Progenitor cell of endocrine pancreas (in vitro differentiated cells): ENCODE results near the gene STRA6. TPM values are rescaled to one million over a fixed set of nuclear protein-coding genes. Genes with fewer than 3 reads are reported as not detected.

Source experiments
- DNase-seq: peaks from one replicate; pipeline ENCODE4 v3.0.0; 2021; ENCODE audit warnings: low spot score; ENCODE audit not compliant: unreplicated experiment
- H3K27ac Mint-ChIP-seq: 2 replicates; pipeline ENCODE4 v1.8.0; 2021; ENCODE audit warnings: mild to moderate bottlenecking, moderate library complexity, mixed read lengths
- H3K27me3 Mint-ChIP-seq: 2 replicates; pipeline ENCODE4 v1.8.0; 2021; ENCODE audit warnings: mixed read lengths
- H3K36me3 Mint-ChIP-seq: 2 replicates; pipeline ENCODE4 v1.8.0; 2022; ENCODE audit warnings: mixed read lengths; ENCODE audit not compliant: insufficient read depth
- H3K4me1 Mint-ChIP-seq: 2 replicates; pipeline ENCODE4 v1.8.0; 2021; ENCODE audit warnings: low read depth, mixed read lengths
- H3K4me3 Mint-ChIP-seq: 2 replicates; pipeline ENCODE4 v1.8.0; 2021; ENCODE audit warnings: low read depth, mild to moderate bottlenecking, moderate library complexity, mixed read lengths
- H3K9me3 Mint-ChIP-seq: 2 replicates; pipeline ENCODE4 v1.8.0; 2021; ENCODE audit warnings: low read depth, mixed read lengths
- CTCF ChIP-seq: fragments of 200-600 bp; sonication (generic); IDR thresholded peaks from one replicate; pipeline ENCODE4 v1.5.0; 2021; ENCODE audit warnings: antibody characterized with exemption, mild to moderate bottlenecking; ENCODE audit not compliant: unreplicated experiment
- total RNA-seq: library from RNA; stranded (reverse); gene quantifications from 2 replicates; pipeline ENCODE4 v1.2.1, GENCODE V29; 2021

Gene STRA6
- total RNA-seq, 1 donor from 2014 or later = 17.9 TPM

GRCh38 chr15:74155766-74156417, 46.7 kb downstream of the STRA6 start:
- TF ChIP-seq CTCF = no peak
- no peak overlapping the region for H3K27ac Mint-ChIP-seq
- H3K27me3 Mint-ChIP-seq = peaks cover 11% of the 10 kb centered on the region
- no peak overlapping the region for H3K4me3 Mint-ChIP-seq
- peaks cover 16% of the 10 kb centered on the region for H3K4me1 Mint-ChIP-seq
- H3K36me3 Mint-ChIP-seq = no peaks in the 10 kb centered on the region
- no peaks in the 10 kb centered on the region for H3K9me3 Mint-ChIP-seq
- DNase-seq = no peak

- Mint-ChIP-seq H3K9me3 (no peaks in the 10 kb centered on the region), H3K4me3 (no peak overlapping the region), H3K4me1 (no peaks in the 10 kb centered on the region), H3K36me3 (no peaks in the 10 kb centered on the region), H3K27ac (no peak overlapping the region), H3K27me3 (peaks cover 16% of the 10 kb centered on the region)
- no peak for DNase-seq
- TF ChIP-seq CTCF = no peak
Measured at GRCh38 chr15:74147051-74147450, 55.5 kb downstream of the STRA6 start.

GRCh38 chr15:74146277-74146800, 56.2 kb downstream of the STRA6 start:
- DNase-seq = no peak
- no peak overlapping the region for H3K27ac Mint-ChIP-seq
- no peak overlapping the region for H3K4me3 Mint-ChIP-seq
- no peaks in the 10 kb centered on the region for H3K36me3 Mint-ChIP-seq
- H3K4me1 Mint-ChIP-seq = no peaks in the 10 kb centered on the region
- H3K27me3 Mint-ChIP-seq = peaks cover 16% of the 10 kb centered on the region
- TF ChIP-seq CTCF = no peak
- no peaks in the 10 kb centered on the region for H3K9me3 Mint-ChIP-seq

GRCh38 chr15:74144153-74144775, 58.3 kb downstream of the STRA6 start:
- Mint-ChIP-seq H3K4me3 (no peak overlapping the region), H3K9me3 (no peaks in the 10 kb centered on the region), H3K4me1 (peaks cover 13% of the 10 kb centered on the region), H3K36me3 (no peaks in the 10 kb centered on the region), H3K27me3 (peaks cover 34% of the 10 kb centered on the region), H3K27ac (no peak overlapping the region)
- DNase-seq = no peak
- no peak for TF ChIP-seq CTCF

- peaks cover 49% of the 10 kb centered on the region for H3K27me3 Mint-ChIP-seq
- no peak for DNase-seq
- no peak overlapping the region for H3K27ac Mint-ChIP-seq
- no peak overlapping the region for H3K4me3 Mint-ChIP-seq
- no peak for TF ChIP-seq CTCF
- no peaks in the 10 kb centered on the region for H3K36me3 Mint-ChIP-seq
- peaks cover 16% of the 10 kb centered on the region for H3K4me1 Mint-ChIP-seq
- H3K9me3 Mint-ChIP-seq = no peaks in the 10 kb centered on the region
Measured at GRCh38 chr15:74141591-74141990, 61.0 kb downstream of the STRA6 start.
